H9 (cell line): Measurements from ENCODE around the gene COL28A1. TPM values are rescaled to one million over a fixed set of nuclear protein-coding genes. Genes with fewer than 3 reads are reported as not detected.

Experiments
- DNase-seq: peaks from one replicate; pipeline ENCODE4 v3.0.0-alpha.2; 2017
- H2AFZ ChIP-seq: one replicate; pipeline ENCODE4 v1.6.1; 2013; ENCODE audit warnings: mild to moderate bottlenecking, low read length, control low read depth, moderate library complexity
- H2AK5ac ChIP-seq: 2 replicates; pipeline ENCODE4 v1.6.1; 2013; ENCODE audit warnings: low read length, control low read depth, mixed read lengths; ENCODE audit not compliant: insufficient read length
- H2BK120ac ChIP-seq: one replicate; pipeline ENCODE4 v1.6.1; 2013; ENCODE audit warnings: low read depth, mild to moderate bottlenecking, low read length, control low read depth, inconsistent platforms; ENCODE audit not compliant: poor library complexity, severe bottlenecking
- H2BK12ac ChIP-seq: 2 replicates; pipeline ENCODE4 v1.6.1; 2013; ENCODE audit warnings: low read length, control low read depth, mixed read lengths, low read depth; ENCODE audit not compliant: insufficient read length
- H2BK15ac ChIP-seq: 2 replicates; pipeline ENCODE4 v1.6.1; 2013; ENCODE audit warnings: low read depth, low read length, control low read depth
- H2BK20ac ChIP-seq: one replicate; pipeline ENCODE4 v1.6.1; 2013; ENCODE audit warnings: low read depth, mild to moderate bottlenecking, low read length, control low read depth, inconsistent platforms; ENCODE audit not compliant: poor library complexity, severe bottlenecking
- H2BK5ac ChIP-seq: 2 replicates; pipeline ENCODE4 v1.6.1; 2013; ENCODE audit warnings: low read length, control low read depth, mixed read lengths; ENCODE audit not compliant: insufficient read length
- H3K14ac ChIP-seq: 2 replicates; pipeline ENCODE4 v1.6.1; 2013; ENCODE audit warnings: low read length, control low read depth; ENCODE audit not compliant: insufficient read depth
- H3K18ac ChIP-seq: 2 replicates; pipeline ENCODE4 v1.6.1; 2013; ENCODE audit warnings: low read depth, mild to moderate bottlenecking, mixed read lengths, low read length, control low read depth; ENCODE audit not compliant: insufficient read length
- H3K23ac ChIP-seq: 2 replicates; pipeline ENCODE4 v1.6.1; 2013; ENCODE audit warnings: low read length, control low read depth, mixed read lengths, low read depth; ENCODE audit not compliant: insufficient read length
- H3K23me2 ChIP-seq: 2 replicates; pipeline ENCODE4 v1.6.1; 2013; ENCODE audit warnings: low read depth, mild to moderate bottlenecking, mixed read lengths, low read length, control low read depth; ENCODE audit not compliant: insufficient read length, poor library complexity, severe bottlenecking
- H3K27ac ChIP-seq: 2 replicates; pipeline ENCODE4 v1.5.1; 2013; ENCODE audit warnings: low read length, control low read depth, mixed read lengths, low read depth; ENCODE audit not compliant: insufficient read length
- H3K27me3 ChIP-seq: 2 replicates; pipeline ENCODE4 v1.6.1; 2013; ENCODE audit warnings: low read length, control low read depth, inconsistent platforms; ENCODE audit not compliant: insufficient read depth
- H3K4ac ChIP-seq: 2 replicates; pipeline ENCODE4 v1.6.1; 2013; ENCODE audit warnings: low read depth, mild to moderate bottlenecking, control low read depth, inconsistent platforms, low read length, moderate library complexity
- H3K4me1 ChIP-seq: 2 replicates; pipeline ENCODE4 v1.6.1; 2013; ENCODE audit warnings: low read length, control low read depth, inconsistent platforms; ENCODE audit not compliant: insufficient read depth
- H3K4me2 ChIP-seq: 2 replicates; pipeline ENCODE4 v1.6.1; 2013; ENCODE audit warnings: low read length, control low read depth, mixed read lengths; ENCODE audit not compliant: insufficient read length, insufficient read depth
- H3K56ac ChIP-seq: 2 replicates; pipeline ENCODE4 v1.6.1; 2013; ENCODE audit warnings: low read depth, mild to moderate bottlenecking, mixed read lengths, low read length, control low read depth; ENCODE audit not compliant: insufficient read length
- H3K79me1 ChIP-seq: 2 replicates; pipeline ENCODE4 v1.6.1; 2013; ENCODE audit warnings: low read depth, mild to moderate bottlenecking, moderate library complexity, low read length, control low read depth, inconsistent platforms; ENCODE audit not compliant: insufficient read depth, poor library complexity, severe bottlenecking
- H3K79me2 ChIP-seq: 2 replicates; pipeline ENCODE4 v1.6.1; 2013; ENCODE audit warnings: low read length, control low read depth, inconsistent platforms; ENCODE audit not compliant: insufficient read depth
- H3K9ac ChIP-seq: 2 replicates; pipeline ENCODE4 v1.6.1; 2013; ENCODE audit warnings: low read length, control low read depth, mixed read lengths; ENCODE audit not compliant: insufficient read length; ENCODE audit errors: extremely low read depth
- H3K9me3 ChIP-seq: one replicate; pipeline ENCODE4 v1.6.1; 2013; ENCODE audit warnings: low read depth, low read length, inconsistent platforms; ENCODE audit not compliant: control insufficient read depth
- H3T11ph ChIP-seq: one replicate; pipeline ENCODE4 v1.6.1; 2013; ENCODE audit warnings: mild to moderate bottlenecking, low read length, control low read depth, inconsistent platforms
- H4K20me1 ChIP-seq: one replicate; pipeline ENCODE4 v1.6.1; 2013; ENCODE audit not compliant: control insufficient read depth, insufficient read length, insufficient read depth
- H4K5ac ChIP-seq: 2 replicates; pipeline ENCODE4 v1.6.1; 2013; ENCODE audit warnings: low read depth, mild to moderate bottlenecking, mixed read lengths, low read length, control low read depth; ENCODE audit not compliant: insufficient read length
- H4K8ac ChIP-seq: replicated peaks from 2 replicates; pipeline ENCODE4 v1.6.1; 2013; ENCODE audit warnings: low read length, control low read depth, mixed read lengths, low read depth; ENCODE audit not compliant: insufficient read length
- H4K91ac ChIP-seq: 2 replicates; pipeline ENCODE4 v1.6.1; 2013; ENCODE audit warnings: low read depth, mild to moderate bottlenecking, moderate library complexity, mixed read lengths, low read length, control low read depth; ENCODE audit not compliant: insufficient read length
- H3K27ac Mint-ChIP-seq, 3 experiments: 2 replicates in 2 of 3; 3 replicates in 1 of 3; pipeline ENCODE4 v1.8.0; 2020 to 2021; ENCODE audit warnings: mixed read lengths in 3 of 3, mild to moderate bottlenecking in 1 of 3, moderate library complexity in 1 of 3
- H3K27me3 Mint-ChIP-seq: 2 replicates; pipeline ENCODE4 v1.8.0; 2021; ENCODE audit warnings: low read depth, mild to moderate bottlenecking, moderate library complexity, mixed read lengths
- H3K36me3 Mint-ChIP-seq, 3 experiments: 2 replicates in 2 of 3; 3 replicates in 1 of 3; pipeline ENCODE4 v1.8.0; 2020 to 2021; ENCODE audit warnings: low read depth in 3 of 3, mixed read lengths in 3 of 3; ENCODE audit not compliant: insufficient read depth in 1 of 3
- H3K4me1 Mint-ChIP-seq, 2 experiments: 2 replicates each; pipeline ENCODE4 v1.8.0; 2020; ENCODE audit warnings: mixed read lengths in 2 of 2
- H3K4me3 Mint-ChIP-seq, 2 experiments: 2 replicates in 1 of 2; 3 replicates in 1 of 2; pipeline ENCODE4 v1.8.0; 2020 to 2021; ENCODE audit warnings: mild to moderate bottlenecking in 2 of 2, mixed read lengths in 2 of 2, moderate library complexity in 1 of 2
- H3K9me3 Mint-ChIP-seq, 2 experiments: 2 replicates in 1 of 2; 3 replicates in 1 of 2; pipeline ENCODE4 v1.8.0; 2020; ENCODE audit warnings: mild to moderate bottlenecking in 2 of 2, mixed read lengths in 2 of 2, moderate library complexity in 1 of 2
- WGBS: extraction: QIAGEN DNeasy Blood & Tissue Kit; methylation state at CpG from one replicate; pipeline ENCODE4 v1.1.7; 2013; ENCODE audit warnings: missing lambda C conversion rate, low lambda C conversion rate, mixed read lengths; ENCODE audit not compliant: insufficient read length; ENCODE audit errors: extremely low coverage; 5-methylcytosine and 5-hydroxymethylcytosine counted together
- total RNA-seq: library from RNA; stranded (reverse); gene quantifications from 2 replicates; pipeline ENCODE4 v1.2.1, GENCODE V29; 2021
- TF ChIP-seq, protein P1 (sequence below): fragments of 200-600 bp; sonication (generic); conservative IDR thresholded peaks from 3 replicates; pipeline ENCODE4 v1.8.0; 2021; ENCODE audit warnings: antibody characterized with exemption, mild to moderate bottlenecking

COL28A1 gene
- total RNA-seq, 1 experiment from 2014 or later: 0.66 TPM

DNA sequence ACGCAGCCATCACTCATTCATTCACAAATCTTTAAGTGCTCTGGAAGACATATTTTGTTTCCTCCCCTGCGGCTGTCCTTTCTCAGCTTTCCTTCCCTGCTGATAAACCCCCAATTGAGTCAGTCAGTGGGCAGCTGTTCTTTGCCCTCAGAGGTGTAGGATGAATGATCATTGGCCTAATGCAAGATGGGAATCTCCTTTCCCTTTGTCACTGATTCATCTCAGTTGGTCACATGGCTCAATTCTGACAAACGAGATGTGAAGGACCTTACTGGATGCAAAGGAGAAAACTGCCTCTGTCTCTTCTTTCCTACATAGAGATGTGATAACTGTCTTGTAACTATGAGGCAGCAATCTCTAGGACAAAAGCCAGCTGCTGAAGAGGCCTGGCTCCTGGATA, 44.6 kb downstream of the COL28A1 start:
- H3K4me1 Mint-ChIP-seq: peaks cover 6 to 7% of the 10 kb centered on the region in 2 experiments; a peak in 3 of 4 replicates
- WGBS: no CpG with 5 or more reads among the region's 3 CpGs

More for the DNA sequence above, 44.6 kb downstream of the COL28A1 start:
- Histone ChIP-seq H3K79me2 (no peaks in the 10 kb centered on the region), H3K4me2 (no peak overlapping the region), H3K9me3 (no peaks in the 10 kb centered on the region), H4K8ac (no peak overlapping the region), H2BK15ac (no peak overlapping the region), H3K79me1 (no peaks in the 10 kb centered on the region), H4K20me1 (no peaks in the 10 kb centered on the region), H2BK120ac (no peak overlapping the region), H3K27ac (no peak overlapping the region), H3K9ac (no peak overlapping the region), H3K18ac (no peak overlapping the region), H3K4me1 (no peaks in the 10 kb centered on the region), H3K23me2 (no peaks in the 10 kb centered on the region), H2BK12ac (no peak overlapping the region), H3K27me3 (no peaks in the 10 kb centered on the region), H2AFZ (no peak overlapping the region), H4K5ac (no peak overlapping the region), H3K14ac (no peak overlapping the region), H3K23ac (no peak overlapping the region), H2BK20ac (no peak overlapping the region), H3T11ph (no peak overlapping the region), H2AK5ac (no peak overlapping the region), H3K4ac (no peak overlapping the region), H4K91ac (no peak overlapping the region), H3K56ac (no peak overlapping the region), H2BK5ac (no peak overlapping the region)
- Mint-ChIP-seq H3K9me3 (peaks cover 11 to 12% of the 10 kb centered on the region in 2 experiments; a peak in 4 of 5 replicates), H3K4me3 (no peak overlapping the region), H3K27ac (no peak overlapping the region), H3K27me3 (no peaks in the 10 kb centered on the region), H3K36me3 (peaks cover 0 to 4% (median 3%) of the 10 kb centered on the region in 3 experiments; a peak in 4 of 7 replicates)
- TF ChIP-seq, protein P1, sequence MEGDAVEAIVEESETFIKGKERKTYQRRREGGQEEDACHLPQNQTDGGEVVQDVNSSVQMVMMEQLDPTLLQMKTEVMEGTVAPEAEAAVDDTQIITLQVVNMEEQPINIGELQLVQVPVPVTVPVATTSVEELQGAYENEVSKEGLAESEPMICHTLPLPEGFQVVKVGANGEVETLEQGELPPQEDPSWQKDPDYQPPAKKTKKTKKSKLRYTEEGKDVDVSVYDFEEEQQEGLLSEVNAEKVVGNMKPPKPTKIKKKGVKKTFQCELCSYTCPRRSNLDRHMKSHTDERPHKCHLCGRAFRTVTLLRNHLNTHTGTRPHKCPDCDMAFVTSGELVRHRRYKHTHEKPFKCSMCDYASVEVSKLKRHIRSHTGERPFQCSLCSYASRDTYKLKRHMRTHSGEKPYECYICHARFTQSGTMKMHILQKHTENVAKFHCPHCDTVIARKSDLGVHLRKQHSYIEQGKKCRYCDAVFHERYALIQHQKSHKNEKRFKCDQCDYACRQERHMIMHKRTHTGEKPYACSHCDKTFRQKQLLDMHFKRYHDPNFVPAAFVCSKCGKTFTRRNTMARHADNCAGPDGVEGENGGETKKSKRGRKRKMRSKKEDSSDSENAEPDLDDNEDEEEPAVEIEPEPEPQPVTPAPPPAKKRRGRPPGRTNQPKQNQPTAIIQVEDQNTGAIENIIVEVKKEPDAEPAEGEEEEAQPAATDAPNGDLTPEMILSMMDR: no peak
- no peak for DNase-seq
